NCI-H2196 (cell line): Measurements from ENCODE around the gene PIAS3.
"Not testable (repeated sequence)": the region's sequence is repeated elsewhere in the genome, so short reads cannot be mapped to it uniquely, and the experiment has no call there.

Source experiments
- DNase-seq: peaks from one replicate; lab custom pipeline; 2025; ENCODE audit not compliant: unreplicated experiment; lab: John Stamatoyannopoulos, UW

Gene PIAS3

GRCh38 chr1:145877923-145878486 is 19.1 kb upstream of the PIAS3 start:
- no peak for DNase-seq

- no peak for DNase-seq
Observed at GRCh38 chr1:145874646-145875045, 15.8 kb upstream of the PIAS3 start.

GRCh38 chr1:145871994-145872924 is 13.4 kb upstream of the PIAS3 start:
- no peak for DNase-seq

GRCh38 chr1:145868232-145868631 is 9.4 kb upstream of the PIAS3 start:
- DNase-seq: no peak

- no peak for DNase-seq
Observed at GRCh38 chr1:145863282-145864018, 4.6 kb upstream of the PIAS3 start.

GRCh38 chr1:145859491-145860023 is 676 bp upstream of the PIAS3 start:
- DNase-seq: peak; percentile 91

GRCh38 chr1:145858238-145858900 is 512 bp downstream of the PIAS3 start:
- no peak for DNase-seq

GRCh38 chr1:145857170-145857569 is 1.7 kb downstream of the PIAS3 start:
- DNase-seq: no peak

GRCh38 chr1:145855426-145855948 is 3.4 kb downstream of the PIAS3 start:
- no peak for DNase-seq

- no peak for DNase-seq
Observed at GRCh38 chr1:145849356-145850160, 9.3 kb downstream of the PIAS3 start.

GRCh38 chr1:145847827-145848226 is 11.1 kb downstream of the PIAS3 start:
- no peak for DNase-seq

GRCh38 chr1:145846201-145846612 is 12.7 kb downstream of the PIAS3 start:
- peak; percentile 21 for DNase-seq

- peak; percentile 85 for DNase-seq
Observed at GRCh38 chr1:145845514-145846161, 13.2 kb downstream of the PIAS3 start, which contains the start of gene NUDT17. Gene NUDT17, plus strand, starts transcription at chr1:145845630. Its CDS starts 11 bp downstream, at chr1:145845641.

- DNase-seq: peak; percentile 46
Observed at GRCh38 chr1:145845144-145845513, 13.8 kb downstream of the PIAS3 start.

- no peak for DNase-seq
Observed at GRCh38 chr1:145843031-145843430, 15.8 kb downstream of the PIAS3 start.

- no peak for DNase-seq
Observed at GRCh38 chr1:145837656-145838055, 21.2 kb downstream of the PIAS3 start.

GRCh38 chr1:145830810-145831209 is 28.1 kb downstream of the PIAS3 start:
- not testable (repeated sequence) for DNase-seq

GRCh38 chr1:145828367-145829026 is 30.4 kb downstream of the PIAS3 start:
- DNase-seq: no peak

- no peak for DNase-seq
Observed at GRCh38 chr1:145827966-145828365, 30.9 kb downstream of the PIAS3 start.
